ENCODE measurements around the gene RADIL.

Gene RADIL

GRCh38 chr7:4754433-4755010 is 129.0 kb downstream of the RADIL start:
- DNase-seq (ENCODE audit: low read depth): no peak

DNA sequence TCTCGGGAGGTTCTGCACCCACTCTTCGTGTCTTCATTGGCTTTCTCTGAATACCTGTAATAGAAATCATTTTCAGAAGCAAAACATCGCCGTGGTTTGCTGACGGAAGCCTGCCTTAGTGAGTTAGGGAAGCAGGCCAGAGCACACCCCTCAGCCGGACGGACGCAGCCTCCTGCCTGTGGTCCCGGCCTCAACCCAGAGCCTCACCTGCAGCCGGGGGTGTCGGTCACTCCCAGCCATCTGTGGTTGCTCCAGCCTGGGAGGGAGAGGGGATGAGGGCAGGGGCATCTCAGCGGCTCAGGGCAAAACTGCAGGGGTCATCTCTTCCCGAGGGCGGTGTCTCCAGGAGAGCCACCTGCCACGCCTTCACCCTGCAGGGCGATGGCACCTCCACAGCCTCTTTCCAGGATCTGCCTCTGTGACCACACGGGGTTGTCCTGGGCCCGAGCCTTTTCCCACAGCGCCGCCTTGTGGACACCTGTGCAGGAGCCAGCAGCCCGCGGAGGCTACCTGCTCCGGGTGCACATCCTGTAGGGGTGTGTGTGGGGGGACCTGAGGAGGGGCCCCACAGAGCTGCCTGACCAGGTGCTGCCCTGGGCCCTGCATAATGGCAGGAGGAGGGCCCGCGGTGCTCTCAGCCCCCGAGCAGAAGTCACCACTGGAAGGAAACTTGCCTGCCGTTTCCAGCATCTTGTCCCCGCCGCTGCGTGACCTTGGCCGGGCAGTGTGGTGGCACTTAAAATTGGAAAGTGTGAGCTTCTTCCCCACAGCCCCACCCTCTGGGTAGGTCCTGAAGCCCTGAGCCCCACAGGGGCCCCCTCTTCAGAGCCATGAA is 129.7 kb downstream of the RADIL start:
- DNase-seq (ENCODE audit: low read depth): peak; percentile 55

GRCh38 chr7:4751398-4751947 is 132.0 kb downstream of the RADIL start:
- no peak for DNase-seq (ENCODE audit: low read depth)

DNA sequence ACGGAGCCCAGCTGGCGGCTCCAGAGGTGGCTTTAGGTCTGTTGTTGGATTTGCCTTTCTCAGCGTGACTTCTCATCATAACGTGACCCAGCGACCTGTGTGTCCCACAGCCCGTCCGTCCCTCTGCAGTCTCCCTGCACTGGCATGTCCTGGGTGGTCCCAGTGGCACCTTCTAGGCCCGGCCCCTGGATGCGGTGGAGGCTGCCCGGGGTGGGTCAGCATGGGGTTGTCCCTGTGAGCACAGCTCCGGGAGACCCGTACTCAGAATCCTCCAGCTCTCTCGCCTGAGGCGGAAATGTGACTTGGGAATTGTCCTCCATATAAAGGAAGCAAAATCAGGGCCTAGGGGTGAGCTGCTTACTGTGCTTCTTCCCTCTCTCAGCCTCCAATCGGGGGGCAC is 133.7 kb downstream of the RADIL start:
- DNase-seq (ENCODE audit: low read depth): no peak

DNA sequence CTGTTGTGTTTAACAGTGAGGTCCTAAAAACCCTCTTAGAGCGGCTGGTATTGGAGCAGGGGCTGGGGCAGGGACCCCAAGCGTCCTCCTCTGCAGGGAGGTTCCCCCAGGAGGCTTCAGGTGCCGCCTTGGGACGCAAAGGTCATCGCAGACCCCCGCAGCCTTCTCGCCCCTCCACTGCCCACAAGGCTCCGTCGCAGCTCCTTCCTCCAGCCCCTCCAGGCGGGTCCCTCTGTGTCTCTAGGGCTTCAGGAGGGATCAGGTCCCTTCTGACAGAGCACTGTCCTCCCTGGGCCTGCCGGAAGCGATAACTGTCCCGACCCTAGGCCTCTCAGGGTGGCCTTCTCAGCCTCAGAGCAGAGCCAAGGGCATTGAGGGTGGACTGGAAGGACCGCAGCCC is 134.2 kb downstream of the RADIL start:
- DNase-seq (ENCODE audit: low read depth): no peak
